H9 (cell line): ENCODE results near the gene LRRC28. TPM values are rescaled to one million over a fixed set of nuclear protein-coding genes. Genes with fewer than 3 reads are reported as not detected.

Source experiments
- DNase-seq: peaks from one replicate; pipeline ENCODE4 v3.0.0-alpha.2; 2017
- H2AFZ ChIP-seq: one replicate; pipeline ENCODE4 v1.6.1; 2013; ENCODE audit warnings: mild to moderate bottlenecking, low read length, control low read depth, moderate library complexity
- H2AK5ac ChIP-seq: 2 replicates; pipeline ENCODE4 v1.6.1; 2013; ENCODE audit warnings: low read length, control low read depth, mixed read lengths; ENCODE audit not compliant: insufficient read length
- H2BK120ac ChIP-seq: one replicate; pipeline ENCODE4 v1.6.1; 2013; ENCODE audit warnings: low read depth, mild to moderate bottlenecking, low read length, control low read depth, inconsistent platforms; ENCODE audit not compliant: poor library complexity, severe bottlenecking
- H2BK12ac ChIP-seq: 2 replicates; pipeline ENCODE4 v1.6.1; 2013; ENCODE audit warnings: low read length, control low read depth, mixed read lengths, low read depth; ENCODE audit not compliant: insufficient read length
- H2BK15ac ChIP-seq: 2 replicates; pipeline ENCODE4 v1.6.1; 2013; ENCODE audit warnings: low read depth, low read length, control low read depth
- H2BK20ac ChIP-seq: one replicate; pipeline ENCODE4 v1.6.1; 2013; ENCODE audit warnings: low read depth, mild to moderate bottlenecking, low read length, control low read depth, inconsistent platforms; ENCODE audit not compliant: poor library complexity, severe bottlenecking
- H2BK5ac ChIP-seq: 2 replicates; pipeline ENCODE4 v1.6.1; 2013; ENCODE audit warnings: low read length, control low read depth, mixed read lengths; ENCODE audit not compliant: insufficient read length
- H3K14ac ChIP-seq: 2 replicates; pipeline ENCODE4 v1.6.1; 2013; ENCODE audit warnings: low read length, control low read depth; ENCODE audit not compliant: insufficient read depth
- H3K18ac ChIP-seq: 2 replicates; pipeline ENCODE4 v1.6.1; 2013; ENCODE audit warnings: low read depth, mild to moderate bottlenecking, mixed read lengths, low read length, control low read depth; ENCODE audit not compliant: insufficient read length
- H3K23ac ChIP-seq: 2 replicates; pipeline ENCODE4 v1.6.1; 2013; ENCODE audit warnings: low read length, control low read depth, mixed read lengths, low read depth; ENCODE audit not compliant: insufficient read length
- H3K23me2 ChIP-seq: 2 replicates; pipeline ENCODE4 v1.6.1; 2013; ENCODE audit warnings: low read depth, mild to moderate bottlenecking, mixed read lengths, low read length, control low read depth; ENCODE audit not compliant: insufficient read length, poor library complexity, severe bottlenecking
- H3K27ac ChIP-seq: 2 replicates; pipeline ENCODE4 v1.5.1; 2013; ENCODE audit warnings: low read length, control low read depth, mixed read lengths, low read depth; ENCODE audit not compliant: insufficient read length
- H3K27me3 ChIP-seq: 2 replicates; pipeline ENCODE4 v1.6.1; 2013; ENCODE audit warnings: low read length, control low read depth, inconsistent platforms; ENCODE audit not compliant: insufficient read depth
- H3K4ac ChIP-seq: 2 replicates; pipeline ENCODE4 v1.6.1; 2013; ENCODE audit warnings: low read depth, mild to moderate bottlenecking, control low read depth, inconsistent platforms, low read length, moderate library complexity
- H3K4me1 ChIP-seq: 2 replicates; pipeline ENCODE4 v1.6.1; 2013; ENCODE audit warnings: low read length, control low read depth, inconsistent platforms; ENCODE audit not compliant: insufficient read depth
- H3K4me2 ChIP-seq: 2 replicates; pipeline ENCODE4 v1.6.1; 2013; ENCODE audit warnings: low read length, control low read depth, mixed read lengths; ENCODE audit not compliant: insufficient read length, insufficient read depth
- H3K56ac ChIP-seq: 2 replicates; pipeline ENCODE4 v1.6.1; 2013; ENCODE audit warnings: low read depth, mild to moderate bottlenecking, mixed read lengths, low read length, control low read depth; ENCODE audit not compliant: insufficient read length
- H3K79me1 ChIP-seq: 2 replicates; pipeline ENCODE4 v1.6.1; 2013; ENCODE audit warnings: low read depth, mild to moderate bottlenecking, moderate library complexity, low read length, control low read depth, inconsistent platforms; ENCODE audit not compliant: insufficient read depth, poor library complexity, severe bottlenecking
- H3K79me2 ChIP-seq: 2 replicates; pipeline ENCODE4 v1.6.1; 2013; ENCODE audit warnings: low read length, control low read depth, inconsistent platforms; ENCODE audit not compliant: insufficient read depth
- H3K9ac ChIP-seq: 2 replicates; pipeline ENCODE4 v1.6.1; 2013; ENCODE audit warnings: low read length, control low read depth, mixed read lengths; ENCODE audit not compliant: insufficient read length; ENCODE audit errors: extremely low read depth
- H3K9me3 ChIP-seq: one replicate; pipeline ENCODE4 v1.6.1; 2013; ENCODE audit warnings: low read depth, low read length, inconsistent platforms; ENCODE audit not compliant: control insufficient read depth
- H3T11ph ChIP-seq: one replicate; pipeline ENCODE4 v1.6.1; 2013; ENCODE audit warnings: mild to moderate bottlenecking, low read length, control low read depth, inconsistent platforms
- H4K20me1 ChIP-seq: one replicate; pipeline ENCODE4 v1.6.1; 2013; ENCODE audit not compliant: control insufficient read depth, insufficient read length, insufficient read depth
- H4K5ac ChIP-seq: 2 replicates; pipeline ENCODE4 v1.6.1; 2013; ENCODE audit warnings: low read depth, mild to moderate bottlenecking, mixed read lengths, low read length, control low read depth; ENCODE audit not compliant: insufficient read length
- H4K8ac ChIP-seq: replicated peaks from 2 replicates; pipeline ENCODE4 v1.6.1; 2013; ENCODE audit warnings: low read length, control low read depth, mixed read lengths, low read depth; ENCODE audit not compliant: insufficient read length
- H4K91ac ChIP-seq: 2 replicates; pipeline ENCODE4 v1.6.1; 2013; ENCODE audit warnings: low read depth, mild to moderate bottlenecking, moderate library complexity, mixed read lengths, low read length, control low read depth; ENCODE audit not compliant: insufficient read length
- H3K27ac Mint-ChIP-seq, 3 experiments: 2 replicates in 2 of 3; 3 replicates in 1 of 3; pipeline ENCODE4 v1.8.0; 2020 to 2021; ENCODE audit warnings: mixed read lengths in 3 of 3, mild to moderate bottlenecking in 1 of 3, moderate library complexity in 1 of 3
- H3K27me3 Mint-ChIP-seq: 2 replicates; pipeline ENCODE4 v1.8.0; 2021; ENCODE audit warnings: low read depth, mild to moderate bottlenecking, moderate library complexity, mixed read lengths
- H3K36me3 Mint-ChIP-seq, 3 experiments: 2 replicates in 2 of 3; 3 replicates in 1 of 3; pipeline ENCODE4 v1.8.0; 2020 to 2021; ENCODE audit warnings: low read depth in 3 of 3, mixed read lengths in 3 of 3; ENCODE audit not compliant: insufficient read depth in 1 of 3
- H3K4me1 Mint-ChIP-seq, 2 experiments: 2 replicates each; pipeline ENCODE4 v1.8.0; 2020; ENCODE audit warnings: mixed read lengths in 2 of 2
- H3K4me3 Mint-ChIP-seq, 2 experiments: 2 replicates in 1 of 2; 3 replicates in 1 of 2; pipeline ENCODE4 v1.8.0; 2020 to 2021; ENCODE audit warnings: mild to moderate bottlenecking in 2 of 2, mixed read lengths in 2 of 2, moderate library complexity in 1 of 2
- H3K9me3 Mint-ChIP-seq, 2 experiments: 2 replicates in 1 of 2; 3 replicates in 1 of 2; pipeline ENCODE4 v1.8.0; 2020; ENCODE audit warnings: mild to moderate bottlenecking in 2 of 2, mixed read lengths in 2 of 2, moderate library complexity in 1 of 2
- WGBS: extraction: QIAGEN DNeasy Blood & Tissue Kit; methylation state at CpG from one replicate; pipeline ENCODE4 v1.1.7; 2013; ENCODE audit warnings: missing lambda C conversion rate, low lambda C conversion rate, mixed read lengths; ENCODE audit not compliant: insufficient read length; ENCODE audit errors: extremely low coverage; 5-methylcytosine and 5-hydroxymethylcytosine counted together
- total RNA-seq: library from RNA; stranded (reverse); gene quantifications from 2 replicates; pipeline ENCODE4 v1.2.1, GENCODE V29; 2021
- TF ChIP-seq, protein P1 (sequence below): fragments of 200-600 bp; sonication (generic); conservative IDR thresholded peaks from 3 replicates; pipeline ENCODE4 v1.8.0; 2021; ENCODE audit warnings: antibody characterized with exemption, mild to moderate bottlenecking

Gene LRRC28
- total RNA-seq, 1 experiment from 2014 or later: 17.6 TPM

DNA sequence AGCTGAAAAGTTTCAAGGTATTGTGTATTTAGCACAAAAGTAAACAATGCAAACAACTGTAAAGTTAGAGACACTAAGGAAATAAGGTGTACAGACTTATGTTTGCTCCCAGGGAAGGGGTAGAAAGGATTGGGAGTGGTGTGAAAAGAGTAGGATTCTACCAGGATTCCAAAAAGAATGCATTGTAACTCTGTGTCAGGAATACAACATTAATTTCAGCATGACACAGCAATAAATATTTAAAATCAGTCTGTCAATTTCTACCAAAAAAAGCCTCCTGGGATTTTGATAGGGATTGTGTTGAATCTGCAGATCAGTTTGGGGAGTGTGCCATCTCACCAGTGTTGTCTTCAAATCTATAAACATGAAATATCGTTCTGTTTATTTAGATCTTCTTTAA, 73.4 kb downstream of the LRRC28 start:
- Histone ChIP-seq H4K5ac (no peak overlapping the region), H3K79me1 (no peaks in the 10 kb centered on the region), H2BK20ac (no peak overlapping the region), H2BK15ac (no peak overlapping the region), H3K27me3 (no peaks in the 10 kb centered on the region), H3K4ac (no peak overlapping the region), H3K9me3 (no peaks in the 10 kb centered on the region), H3K4me1 (no peaks in the 10 kb centered on the region), H3K23ac (no peak overlapping the region), H3K56ac (no peak overlapping the region), H3K14ac (no peak overlapping the region), H2BK5ac (no peak overlapping the region), H3K23me2 (no peaks in the 10 kb centered on the region), H3K79me2 (no peaks in the 10 kb centered on the region), H2BK12ac (no peak overlapping the region), H2AFZ (no peak overlapping the region), H3K18ac (no peak overlapping the region), H2AK5ac (no peak overlapping the region), H4K8ac (no peak overlapping the region), H3K27ac (no peak overlapping the region), H2BK120ac (no peak overlapping the region), H4K20me1 (no peaks in the 10 kb centered on the region), H3K4me2 (no peak overlapping the region), H3K9ac (no peak overlapping the region), H3T11ph (no peak overlapping the region), H4K91ac (no peak overlapping the region)
- Mint-ChIP-seq H3K4me1 (no peaks in the 10 kb centered on the region), H3K36me3 (no peaks in the 10 kb centered on the region), H3K27ac (no peak overlapping the region), H3K9me3 (no peaks in the 10 kb centered on the region), H3K4me3 (no peak overlapping the region), H3K27me3 (no peaks in the 10 kb centered on the region)
- TF ChIP-seq, protein P1, sequence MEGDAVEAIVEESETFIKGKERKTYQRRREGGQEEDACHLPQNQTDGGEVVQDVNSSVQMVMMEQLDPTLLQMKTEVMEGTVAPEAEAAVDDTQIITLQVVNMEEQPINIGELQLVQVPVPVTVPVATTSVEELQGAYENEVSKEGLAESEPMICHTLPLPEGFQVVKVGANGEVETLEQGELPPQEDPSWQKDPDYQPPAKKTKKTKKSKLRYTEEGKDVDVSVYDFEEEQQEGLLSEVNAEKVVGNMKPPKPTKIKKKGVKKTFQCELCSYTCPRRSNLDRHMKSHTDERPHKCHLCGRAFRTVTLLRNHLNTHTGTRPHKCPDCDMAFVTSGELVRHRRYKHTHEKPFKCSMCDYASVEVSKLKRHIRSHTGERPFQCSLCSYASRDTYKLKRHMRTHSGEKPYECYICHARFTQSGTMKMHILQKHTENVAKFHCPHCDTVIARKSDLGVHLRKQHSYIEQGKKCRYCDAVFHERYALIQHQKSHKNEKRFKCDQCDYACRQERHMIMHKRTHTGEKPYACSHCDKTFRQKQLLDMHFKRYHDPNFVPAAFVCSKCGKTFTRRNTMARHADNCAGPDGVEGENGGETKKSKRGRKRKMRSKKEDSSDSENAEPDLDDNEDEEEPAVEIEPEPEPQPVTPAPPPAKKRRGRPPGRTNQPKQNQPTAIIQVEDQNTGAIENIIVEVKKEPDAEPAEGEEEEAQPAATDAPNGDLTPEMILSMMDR: no peak
- no peak for DNase-seq
- no CpG with 5 or more reads among the region's 1 CpG for WGBS
